Endodermal cell (in vitro differentiated cells): ENCODE results near the gene HAUS1. TPM values are rescaled to one million over a fixed set of nuclear protein-coding genes. Genes with fewer than 3 reads are reported as not detected.

ENCODE experiments used
- DNase-seq: peaks from one replicate; pipeline ENCODE4 v3.0.0-alpha.2; 2017
- H3K27ac ChIP-seq: 2 replicates; pipeline ENCODE4 v1.5.1; 2013; ENCODE audit warnings: mild to moderate bottlenecking, low read depth, low read length, moderate library complexity
- H3K27me3 ChIP-seq: 2 replicates; pipeline ENCODE4 v1.6.1; 2013; ENCODE audit warnings: mild to moderate bottlenecking, low read length, moderate library complexity; ENCODE audit not compliant: insufficient read depth, control insufficient read depth, poor library complexity, severe bottlenecking
- H3K36me3 ChIP-seq: 2 replicates; pipeline ENCODE4 v1.7.0; 2013; ENCODE audit warnings: mild to moderate bottlenecking, low read length, moderate library complexity; ENCODE audit not compliant: control insufficient read depth, insufficient read depth
- H3K4me1 ChIP-seq: one replicate; pipeline ENCODE4 v1.7.0; 2013; ENCODE audit warnings: low read length; ENCODE audit not compliant: control insufficient read depth, insufficient read depth
- H3K4me3 ChIP-seq: 2 replicates; pipeline ENCODE4 v1.5.1; 2013; ENCODE audit warnings: mild to moderate bottlenecking, low read length, moderate library complexity
- H3K9ac ChIP-seq: 2 replicates; pipeline ENCODE4 v1.6.1; 2013; ENCODE audit warnings: mild to moderate bottlenecking, low read length, moderate library complexity; ENCODE audit not compliant: poor library complexity, severe bottlenecking; ENCODE audit errors: extremely low read depth
- H3K9me3 ChIP-seq: 2 replicates; pipeline ENCODE4 v1.6.1; 2013; ENCODE audit warnings: mild to moderate bottlenecking, low read length, moderate library complexity; ENCODE audit not compliant: control insufficient read depth
- H3K27ac Mint-ChIP-seq: 2 replicates; pipeline ENCODE4 v1.8.0; 2020; ENCODE audit warnings: mixed read lengths
- H3K27me3 Mint-ChIP-seq: 2 replicates; pipeline ENCODE4 v1.8.0; 2021; ENCODE audit warnings: mild to moderate bottlenecking, mixed read lengths; ENCODE audit not compliant: insufficient read depth
- H3K36me3 Mint-ChIP-seq: 2 replicates; pipeline ENCODE4 v1.8.0; 2020; ENCODE audit warnings: low read depth, mixed read lengths
- H3K4me1 Mint-ChIP-seq: 2 replicates; pipeline ENCODE4 v1.8.0; 2020; ENCODE audit warnings: mixed read lengths
- H3K4me3 Mint-ChIP-seq: 2 replicates; pipeline ENCODE4 v1.8.0; 2020; ENCODE audit warnings: mild to moderate bottlenecking, moderate library complexity, mixed read lengths
- H3K9me3 Mint-ChIP-seq: 2 replicates; pipeline ENCODE4 v1.8.0; 2020; ENCODE audit warnings: mild to moderate bottlenecking, mixed read lengths
- CTCF ChIP-seq: fragments of 200-600 bp; sonication (generic); conservative IDR thresholded peaks from 2 replicates; pipeline ENCODE4 v1.5.0; 2021; ENCODE audit warnings: antibody characterized with exemption, mild to moderate bottlenecking
- WGBS, 2 experiments: methylation state at CpG; one replicate each; pipeline versions ENCODE4 v1.1.5 to v1.1.7; 2013; ENCODE audit warnings: missing lambda C conversion rate in 2 of 2, mixed read lengths in 1 of 2; ENCODE audit not compliant: insufficient coverage in 1 of 2, insufficient read length in 1 of 2; 5-methylcytosine and 5-hydroxymethylcytosine counted together
- long read RNA-seq, 4 experiments: library from polyadenylated mRNA in 2 of 4; library from RNA in 1 of 4; library from capped mRNA in 1 of 4; stranded (forward) in 3 of 4; unstranded in 1 of 4; transcript quantifications; one replicate each; pipeline ENCODE4 v2.0.0, GENCODE V29; 2020 to 2021; ENCODE audit warnings: inconsistent platforms in 1 of 4
- polyA plus RNA-seq, 2 experiments: library from polyadenylated mRNA; stranded (reverse); fragments of 50-300 nt; gene quantifications; one replicate each; pipeline ENCODE4 v1.2.3, GENCODE V29; 2013
- total RNA-seq, 2 donors: library from RNA; stranded (reverse); fragmentation: NEBNext Ultra II Directional in 1 of 2; extraction: Animal tissue kit (Norgen Biotek cat#: 25700) in 1 of 2; gene quantifications; 2 replicates in 1 of 2; 3 replicates in 1 of 2; pipeline ENCODE4 v1.2.1, GENCODE V29; 2021

HAUS1 gene
- 100 to 1,000 TPM in 1 of 2 donors, 10 to 100 TPM in 1; 80.1 to 130 TPM for total RNA-seq
- 110 TPM for polyA plus RNA-seq (2013, experiment 1 of 2)
- 113 TPM for polyA plus RNA-seq (2013, experiment 2 of 2)
- long read RNA-seq, experiment 1, transcript HAUS1-201 (9 exons, 1,125 nt) = major isoform, 35 of 60 reads
- long read RNA-seq, experiment 1, partial matches to known transcripts = 13 of 60 reads
- long read RNA-seq, experiment 1, other reads (novel, unspliced or antisense) = 10 of 60 reads
- long read RNA-seq, experiment 2, transcript HAUS1-201 (9 exons, 1,125 nt) = major isoform, 109 of 139 reads
- long read RNA-seq, experiment 2, partial matches to known transcripts = 7 of 139 reads
- long read RNA-seq, experiment 2, other reads (novel, unspliced or antisense) = 11 of 139 reads
- long read RNA-seq, experiment 3, transcript HAUS1-201 (9 exons, 1,125 nt) = major isoform, 120 of 135 reads
- long read RNA-seq, experiment 3, partial matches to known transcripts = 3 of 135 reads
- long read RNA-seq, experiment 3, other reads (novel, unspliced or antisense) = 10 of 135 reads
- long read RNA-seq, experiment 4, transcript HAUS1-208 (9 exons, 1,098 nt) = minor isoform, 13 of 422 reads
- long read RNA-seq, experiment 4, transcript HAUS1-201 (9 exons, 1,125 nt) = major isoform, 371 of 422 reads
- long read RNA-seq, experiment 4, partial matches to known transcripts = 4 of 422 reads
- long read RNA-seq, experiment 4, other reads (novel, unspliced or antisense) = 31 of 422 reads

GRCh38 chr18:46104128-46104911, at the start of gene HAUS1:
TSS of gene HAUS1 (plus strand) at chr18:46104385. CDS start at chr18:46104412, 27 bp downstream.
- peak within 1 kb of the TSS; percentile 78 for H3K9ac ChIP-seq
- H3K4me1 ChIP-seq = no peaks in the 10 kb centered on the region
- peak within 1 kb of the TSS; percentile 82 for H3K27ac ChIP-seq
- Mint-ChIP-seq H3K9me3 (no peaks in the 10 kb centered on the region), H3K4me3 (peak within 1 kb of the TSS; percentile 99), H3K4me1 (peaks cover 10% of the 10 kb centered on the region), H3K27me3 (no peaks in the 10 kb centered on the region), H3K36me3 (peaks cover 26% of the 10 kb centered on the region), H3K27ac (peak within 1 kb of the TSS; percentile 97)
- WGBS, 2 experiments = 1% methylated on average over 25 to 57 of the region's 57 CpGs
- H3K4me3 ChIP-seq = peak within 1 kb of the TSS; percentile 98
- no peaks in the 10 kb centered on the region for H3K9me3 ChIP-seq
- no peaks in the 10 kb centered on the region for H3K27me3 ChIP-seq
- peak; percentile 98 for DNase-seq
- H3K36me3 ChIP-seq = peaks cover 27% of the 10 kb centered on the region
- TF ChIP-seq CTCF = no peak

- H3K4me3 ChIP-seq = no peak overlapping the region
These were observed 49.0 kb upstream of the HAUS1 start for GRCh38 chr18:46054956-46055837.

More at GRCh38 chr18:46054956-46055837, 49.0 kb upstream of the HAUS1 start:
- H3K4me1 Mint-ChIP-seq = peaks cover 7% of the 10 kb centered on the region
- no peaks in the 10 kb centered on the region for H3K9me3 ChIP-seq
- H3K27me3 Mint-ChIP-seq = peaks cover 2% of the 10 kb centered on the region
- no peak overlapping the region for H3K9ac ChIP-seq
- no peak overlapping the region for H3K27ac ChIP-seq
- H3K4me1 ChIP-seq = no peaks in the 10 kb centered on the region
- whole genome bisulfite sequencing, 2 experiments = 91 to 97% methylated on average over 4 to 6 of the region's 6 CpGs
- no peaks in the 10 kb centered on the region for H3K9me3 Mint-ChIP-seq
- no peaks in the 10 kb centered on the region for H3K27me3 ChIP-seq
- no peaks in the 10 kb centered on the region for H3K36me3 Mint-ChIP-seq
- no peak overlapping the region for H3K4me3 Mint-ChIP-seq
- TF ChIP-seq CTCF = no peak
- H3K36me3 ChIP-seq = no peaks in the 10 kb centered on the region
- no peak overlapping the region for H3K27ac Mint-ChIP-seq
- no peak for DNase-seq
